GM15510 (cell line): ENCODE measurements around the gene EPHA5.

ENCODE experiments used
- POLR2A ChIP-seq: IDR thresholded peaks from 3 replicates; pipeline ENCODE4 v1.6.1; 2011; ENCODE audit warnings: borderline replicate concordance; ENCODE audit not compliant: insufficient read length; ENCODE audit errors: extremely low read depth

The EPHA5 gene

GRCh38 chr4:65310586-65310985 is 359.7 kb downstream of the EPHA5 start:
- TF ChIP-seq POLR2A = no peak

- no peak for TF ChIP-seq POLR2A
These were observed 368.1 kb downstream of the EPHA5 start for GRCh38 chr4:65302145-65302544.

GRCh38 chr4:65296246-65296645 is 374.0 kb downstream of the EPHA5 start:
- no peak for TF ChIP-seq POLR2A

- TF ChIP-seq POLR2A = no peak
These were observed 383.2 kb downstream of the EPHA5 start for GRCh38 chr4:65287071-65287470.
